NB4 (cell line): ENCODE data around the gene CHMP2B.

Experiments
- MYC ChIP-seq: IDR thresholded peaks from 2 replicates; pipeline ENCODE4 v1.6.1; 2011; ENCODE audit warnings: low read depth, low read length
- TF ChIP-seq, protein P1 (sequence below): IDR thresholded peaks from one replicate; pipeline ENCODE4 v1.5.1; 2012; ENCODE audit warnings: low read depth, low read length
- TF ChIP-seq, protein P2 (sequence below): IDR thresholded peaks from 2 replicates; pipeline ENCODE4 v1.6.1; 2011; ENCODE audit warnings: low read depth, low read length

DNA sequence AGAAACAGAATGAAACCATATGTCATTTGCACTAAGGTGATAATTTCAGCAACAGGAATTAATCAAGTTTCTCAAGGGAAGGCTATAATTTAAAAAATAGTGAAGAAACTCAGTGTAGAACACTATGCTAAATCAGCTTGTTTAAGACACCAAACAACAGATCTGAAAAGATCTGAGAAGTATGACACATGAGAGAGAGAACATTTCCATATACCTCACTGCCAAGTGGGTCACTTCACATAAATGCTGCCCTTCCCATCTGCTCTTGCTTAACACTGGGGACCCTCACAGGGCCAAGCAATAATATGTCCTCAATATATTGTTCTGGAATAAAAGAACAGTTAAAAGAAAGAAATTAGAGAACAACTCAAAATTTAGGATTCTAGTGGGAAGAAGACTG, 45.6 kb upstream of the CHMP2B start:
- TF ChIP-seq, protein P1, sequence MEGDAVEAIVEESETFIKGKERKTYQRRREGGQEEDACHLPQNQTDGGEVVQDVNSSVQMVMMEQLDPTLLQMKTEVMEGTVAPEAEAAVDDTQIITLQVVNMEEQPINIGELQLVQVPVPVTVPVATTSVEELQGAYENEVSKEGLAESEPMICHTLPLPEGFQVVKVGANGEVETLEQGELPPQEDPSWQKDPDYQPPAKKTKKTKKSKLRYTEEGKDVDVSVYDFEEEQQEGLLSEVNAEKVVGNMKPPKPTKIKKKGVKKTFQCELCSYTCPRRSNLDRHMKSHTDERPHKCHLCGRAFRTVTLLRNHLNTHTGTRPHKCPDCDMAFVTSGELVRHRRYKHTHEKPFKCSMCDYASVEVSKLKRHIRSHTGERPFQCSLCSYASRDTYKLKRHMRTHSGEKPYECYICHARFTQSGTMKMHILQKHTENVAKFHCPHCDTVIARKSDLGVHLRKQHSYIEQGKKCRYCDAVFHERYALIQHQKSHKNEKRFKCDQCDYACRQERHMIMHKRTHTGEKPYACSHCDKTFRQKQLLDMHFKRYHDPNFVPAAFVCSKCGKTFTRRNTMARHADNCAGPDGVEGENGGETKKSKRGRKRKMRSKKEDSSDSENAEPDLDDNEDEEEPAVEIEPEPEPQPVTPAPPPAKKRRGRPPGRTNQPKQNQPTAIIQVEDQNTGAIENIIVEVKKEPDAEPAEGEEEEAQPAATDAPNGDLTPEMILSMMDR, result no peak
- TF ChIP-seq, protein P2, sequence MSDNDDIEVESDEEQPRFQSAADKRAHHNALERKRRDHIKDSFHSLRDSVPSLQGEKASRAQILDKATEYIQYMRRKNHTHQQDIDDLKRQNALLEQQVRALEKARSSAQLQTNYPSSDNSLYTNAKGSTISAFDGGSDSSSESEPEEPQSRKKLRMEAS, result no peak
- TF ChIP-seq MYC, result no peak
